CD4-positive, alpha-beta T cell treated with Interleukin-2 at 100 ng/mL for 4 hours (primary cell): ENCODE measurements around the gene SNX5.

ENCODE experiments used
- DNase-seq: peaks from one replicate; pipeline ENCODE4 v3.0.0-alpha.2; 2020; ENCODE audit warnings: low spot score

SNX5 gene

GRCh38 chr20:17992847-17993513, 24.4 kb upstream of the SNX5 start:
- peak; percentile 16 for DNase-seq

- DNase-seq = no peak
Measured at GRCh38 chr20:17992224-17992637, 23.6 kb upstream of the SNX5 start.

- DNase-seq = no peak
Measured at GRCh38 chr20:17990278-17990972, 21.8 kb upstream of the SNX5 start.

- DNase-seq = no peak
Measured at GRCh38 chr20:17987988-17988387, 19.4 kb upstream of the SNX5 start.

GRCh38 chr20:17985388-17986018, 16.9 kb upstream of the SNX5 start:
- no peak for DNase-seq

GRCh38 chr20:17976305-17976704, 7.7 kb upstream of the SNX5 start:
- DNase-seq = no peak

GRCh38 chr20:17972121-17972520, 3.5 kb upstream of the SNX5 start:
- no peak for DNase-seq

GRCh38 chr20:17971300-17972013, 2.9 kb upstream of the SNX5 start:
- DNase-seq = no peak

GRCh38 chr20:17969884-17970409, 1.4 kb upstream of the SNX5 start:
- DNase-seq = peak; percentile 51

GRCh38 chr20:17969278-17969883, 787 bp upstream of the SNX5 start:
- DNase-seq = peak; percentile 32

GRCh38 chr20:17967521-17968365, 851 bp downstream of the SNX5 start:
- DNase-seq = peak; percentile 29

- DNase-seq = peak; percentile 50
Measured at GRCh38 chr20:17966432-17967310, 1.9 kb downstream of the SNX5 start.

- peak; percentile 27 for DNase-seq
Measured at GRCh38 chr20:17965042-17965697, 3.4 kb downstream of the SNX5 start.

GRCh38 chr20:17964632-17965031, 4.0 kb downstream of the SNX5 start:
- no peak for DNase-seq

GRCh38 chr20:17964073-17964472, 4.5 kb downstream of the SNX5 start:
- no peak for DNase-seq

GRCh38 chr20:17963114-17963897, 5.3 kb downstream of the SNX5 start:
- peak; percentile 26 for DNase-seq

- DNase-seq = no peak
Measured at GRCh38 chr20:17961587-17961940, 7.0 kb downstream of the SNX5 start.

GRCh38 chr20:17960927-17961586, 7.5 kb downstream of the SNX5 start:
- DNase-seq = no peak
